Tibial nerve (tissue), 4 donors: ENCODE results near the gene SLC34A3.

ENCODE experiments used
- EP300 ChIP-seq, 2 donors: sonication (generic); formaldehyde crosslinking; IDR thresholded peaks; one replicate each; pipeline ENCODE4 v1.6.1; 2017; ENCODE audit warnings: antibody characterized with exemption in 2 of 2, mild to moderate bottlenecking in 1 of 2
- TF ChIP-seq, protein P1 (sequence below), 5 experiments: fragments of 200-600 bp in 3 of 5; fragments of 450-650 bp in 2 of 5; sonication (generic) in 3 of 5; IDR thresholded peaks; one replicate each; pipeline ENCODE4 v1.5.1; 2016 to 2019; ENCODE audit warnings: antibody characterized with exemption in 5 of 5, mild to moderate bottlenecking in 3 of 5, moderate library complexity in 2 of 5

DNA sequence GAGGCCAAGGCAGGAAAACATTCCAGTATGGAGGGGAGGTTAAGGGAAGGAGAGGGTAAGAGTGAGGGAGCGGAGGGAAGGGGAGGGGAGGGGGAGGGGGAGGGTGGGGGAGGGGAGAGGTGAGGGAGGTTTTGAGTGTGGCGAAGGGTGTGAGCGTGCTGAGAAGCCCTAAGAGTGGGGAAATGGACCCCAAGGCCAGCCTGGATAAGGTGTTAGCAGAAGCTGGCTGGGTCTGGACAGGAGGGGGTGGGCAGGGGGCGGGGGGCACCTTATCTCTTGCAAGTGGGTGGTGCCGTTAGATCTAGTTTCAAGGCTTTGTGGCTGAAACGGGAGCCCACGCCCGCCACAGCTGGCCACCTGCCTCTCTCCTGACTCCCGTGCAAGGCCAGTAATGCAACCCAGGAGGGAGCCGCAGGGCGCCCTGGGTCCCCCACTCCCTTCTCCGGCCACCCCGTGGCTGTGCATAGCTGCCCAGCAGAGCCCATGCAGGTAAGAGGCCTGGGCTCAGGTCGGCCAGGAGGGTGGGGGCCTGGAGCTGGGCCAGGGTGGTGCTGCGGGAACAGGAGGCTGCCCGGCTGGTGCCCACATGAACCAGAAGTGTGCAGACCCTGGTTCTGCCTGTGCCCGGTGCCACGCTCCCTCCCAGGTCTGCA lies 2.7 kb upstream of the SLC34A3 start:
- TF ChIP-seq, protein P1, sequence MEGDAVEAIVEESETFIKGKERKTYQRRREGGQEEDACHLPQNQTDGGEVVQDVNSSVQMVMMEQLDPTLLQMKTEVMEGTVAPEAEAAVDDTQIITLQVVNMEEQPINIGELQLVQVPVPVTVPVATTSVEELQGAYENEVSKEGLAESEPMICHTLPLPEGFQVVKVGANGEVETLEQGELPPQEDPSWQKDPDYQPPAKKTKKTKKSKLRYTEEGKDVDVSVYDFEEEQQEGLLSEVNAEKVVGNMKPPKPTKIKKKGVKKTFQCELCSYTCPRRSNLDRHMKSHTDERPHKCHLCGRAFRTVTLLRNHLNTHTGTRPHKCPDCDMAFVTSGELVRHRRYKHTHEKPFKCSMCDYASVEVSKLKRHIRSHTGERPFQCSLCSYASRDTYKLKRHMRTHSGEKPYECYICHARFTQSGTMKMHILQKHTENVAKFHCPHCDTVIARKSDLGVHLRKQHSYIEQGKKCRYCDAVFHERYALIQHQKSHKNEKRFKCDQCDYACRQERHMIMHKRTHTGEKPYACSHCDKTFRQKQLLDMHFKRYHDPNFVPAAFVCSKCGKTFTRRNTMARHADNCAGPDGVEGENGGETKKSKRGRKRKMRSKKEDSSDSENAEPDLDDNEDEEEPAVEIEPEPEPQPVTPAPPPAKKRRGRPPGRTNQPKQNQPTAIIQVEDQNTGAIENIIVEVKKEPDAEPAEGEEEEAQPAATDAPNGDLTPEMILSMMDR (IDR thresholded peaks at IDR 0.05): no peak
- TF ChIP-seq EP300 (IDR thresholded peaks at IDR 0.05): no peak
